ENCODE results near the gene NACC1.

Gene NACC1

DNA sequence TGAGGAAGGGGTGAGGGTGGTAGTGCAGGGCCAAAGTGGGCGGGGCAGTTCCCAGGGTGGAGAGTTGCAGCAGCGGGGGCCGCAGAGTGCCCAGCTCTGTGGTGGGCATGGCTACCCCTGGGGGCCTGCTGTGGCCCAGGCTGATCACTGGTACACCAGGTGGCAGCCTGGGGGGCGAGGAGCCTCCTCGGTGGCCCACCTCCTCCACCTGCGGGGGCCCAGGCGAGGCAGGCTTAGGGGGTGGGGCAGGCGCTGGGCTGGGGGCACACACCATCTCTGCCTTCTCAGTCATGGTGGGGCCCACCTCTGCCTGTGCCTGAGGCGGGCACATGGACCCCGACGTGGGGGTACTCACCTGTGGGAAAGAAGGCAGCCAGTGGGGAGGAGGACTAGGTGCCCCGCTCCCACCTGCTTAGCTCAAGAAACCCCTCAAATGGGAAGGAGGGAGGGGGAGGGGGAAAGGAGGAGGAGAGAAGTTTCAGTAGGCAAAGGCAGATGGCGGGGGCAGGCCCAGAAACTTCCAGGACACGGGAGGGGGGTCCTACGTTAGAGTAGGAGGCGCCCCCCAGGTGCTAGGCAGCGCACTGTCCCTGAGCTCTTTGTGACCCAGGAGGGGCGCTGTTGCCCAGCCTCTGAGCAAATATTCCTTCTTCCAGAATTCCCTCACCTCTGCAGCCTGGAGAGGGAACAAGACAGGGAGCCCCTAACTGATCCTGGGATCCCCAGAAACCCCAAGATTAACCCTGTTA lies 17.0 kb upstream of the NACC1 start:
- no peak for DNase-seq

DNA sequence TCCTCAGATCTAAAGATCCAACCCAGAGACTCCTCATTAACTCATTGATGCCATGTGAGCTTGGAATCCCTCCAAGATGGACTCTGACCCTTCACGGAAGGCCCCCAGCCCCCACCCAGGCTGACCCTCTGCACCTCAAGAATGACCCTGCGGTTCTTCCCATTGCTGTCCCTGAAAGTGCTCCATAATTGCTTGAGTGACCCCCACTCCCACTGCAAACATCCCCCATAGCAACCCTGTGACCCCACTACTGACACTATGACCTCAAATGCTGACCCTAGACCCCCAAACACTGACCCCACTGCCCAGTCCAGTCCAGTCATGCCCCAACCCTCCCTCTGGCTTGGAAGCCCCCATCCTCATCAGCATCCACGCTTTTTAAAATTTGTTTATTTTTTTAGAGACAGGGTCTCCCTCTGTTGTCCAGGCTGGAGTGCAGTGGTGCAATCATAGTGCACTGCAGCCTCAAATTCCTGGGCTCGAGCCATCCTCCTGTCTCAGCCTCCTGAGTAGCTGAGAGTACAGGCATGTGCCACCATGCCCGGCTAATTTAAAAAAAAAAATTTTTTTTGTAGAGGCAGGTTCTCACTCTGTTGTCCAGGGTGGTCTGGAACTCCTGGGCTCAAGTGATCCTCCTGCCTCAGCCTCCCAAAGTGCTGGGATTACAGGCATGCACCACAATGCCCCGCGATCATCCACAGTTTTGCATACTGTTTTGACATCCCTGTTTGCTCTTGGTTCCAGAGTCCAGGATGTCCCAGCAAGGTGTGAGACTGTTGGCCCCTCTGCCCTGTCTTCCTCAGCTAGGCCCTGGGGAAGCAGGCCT lies 16.3 kb upstream of the NACC1 start:
- no peak for DNase-seq

DNA sequence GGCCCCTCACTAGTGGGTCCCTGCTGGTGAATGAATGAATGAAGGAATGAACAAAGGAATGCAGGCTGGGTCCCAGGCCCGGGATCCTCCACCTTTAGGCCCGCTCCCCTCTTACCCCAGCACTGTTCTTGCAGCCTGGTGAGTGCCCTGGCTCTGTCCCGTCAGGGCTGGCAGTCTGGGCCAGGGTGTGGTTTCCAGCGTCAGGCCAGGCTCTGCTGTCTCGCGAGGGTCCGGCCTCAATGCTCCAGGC lies 15.7 kb upstream of the NACC1 start:
- no peak for DNase-seq

DNA sequence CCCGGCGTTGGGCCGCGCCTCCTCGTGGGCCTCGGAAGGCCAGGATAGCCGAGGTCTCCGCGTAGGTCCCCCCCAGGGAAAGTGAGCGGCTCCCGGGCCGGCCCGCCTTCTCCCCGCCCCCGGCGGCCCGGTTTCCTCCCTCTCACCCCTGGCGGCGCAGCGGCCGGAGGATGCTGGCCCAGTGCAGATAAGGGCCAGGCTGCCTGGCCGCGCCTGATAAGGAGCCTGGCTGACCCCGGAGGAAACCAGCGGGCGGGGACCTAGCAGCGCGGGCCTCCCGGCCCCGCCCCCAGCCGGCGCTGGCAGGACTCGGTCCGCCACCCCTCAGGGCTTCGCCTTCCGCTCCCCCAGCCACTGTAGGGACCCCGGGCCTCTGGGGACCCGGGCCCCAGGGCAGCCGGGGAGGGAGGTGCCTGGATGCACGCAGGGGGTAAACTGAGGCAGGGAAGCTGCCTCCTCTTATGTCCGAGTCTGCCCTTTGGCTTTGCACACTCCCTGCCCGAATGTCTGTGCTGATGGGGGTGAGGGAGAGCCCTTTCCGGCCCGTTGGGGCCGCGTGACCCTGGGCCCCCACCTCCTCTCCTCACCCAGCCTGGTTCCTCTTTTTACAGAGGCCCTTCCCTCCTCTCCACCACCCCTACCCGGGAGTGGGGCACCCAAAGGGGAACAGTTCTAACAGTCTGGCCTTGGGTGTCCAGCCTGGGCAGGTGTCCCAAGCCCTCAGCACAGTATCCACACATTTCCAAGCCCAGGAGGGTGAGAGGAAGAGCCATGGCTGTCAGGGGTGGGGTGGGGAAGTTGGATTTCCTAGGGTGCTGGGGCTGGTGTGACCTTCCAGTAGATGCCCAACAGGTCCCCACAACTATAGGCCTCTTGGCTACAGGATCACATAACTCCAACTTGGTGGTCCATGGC lies 15.1 kb upstream of the NACC1 start, which contains the start of gene LYL1:
Gene LYL1, minus strand, starts transcription at position 193 of the 915 bp plus-strand sequence. CDS start 1,687 bp downstream, outside the sequence.
- DNase-seq: no peak

DNA sequence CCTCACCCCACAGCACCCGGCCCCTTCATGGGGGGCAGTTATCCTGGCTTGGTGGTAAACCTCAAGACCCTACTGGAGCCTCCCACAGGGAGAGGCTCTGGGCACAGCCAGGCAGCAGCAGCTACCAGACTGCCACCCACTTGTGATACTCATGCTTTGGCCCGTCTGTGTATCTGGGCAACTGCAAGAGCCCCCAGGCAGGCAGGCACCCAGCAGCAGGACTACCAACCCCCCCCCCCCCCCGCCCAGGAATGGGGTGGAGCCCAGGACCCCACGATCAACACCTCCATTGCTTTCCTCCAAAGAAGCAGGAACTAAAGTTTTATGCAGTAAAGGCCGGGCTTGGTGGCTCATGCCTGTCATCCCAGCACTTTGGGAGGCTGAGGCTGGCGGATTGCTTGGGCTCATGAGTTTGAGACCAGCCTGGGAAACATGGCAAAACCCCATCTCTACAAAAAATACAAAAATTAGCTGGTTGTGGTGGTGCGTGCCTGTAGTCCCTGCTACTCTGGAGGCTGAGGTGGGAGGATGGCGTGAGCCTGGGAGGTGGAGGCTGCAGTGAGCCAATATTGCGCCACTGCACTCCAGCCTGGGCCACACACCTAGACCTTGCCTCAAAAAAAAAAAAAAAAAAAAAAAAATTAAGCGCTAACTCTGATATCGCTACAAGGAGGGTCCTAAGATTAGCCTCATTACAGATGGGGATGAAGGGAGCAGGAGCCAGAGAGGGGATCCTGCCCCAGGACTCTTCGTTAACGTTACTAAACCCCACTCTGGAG lies 14.3 kb upstream of the NACC1 start:
- DNase-seq: no peak

DNA sequence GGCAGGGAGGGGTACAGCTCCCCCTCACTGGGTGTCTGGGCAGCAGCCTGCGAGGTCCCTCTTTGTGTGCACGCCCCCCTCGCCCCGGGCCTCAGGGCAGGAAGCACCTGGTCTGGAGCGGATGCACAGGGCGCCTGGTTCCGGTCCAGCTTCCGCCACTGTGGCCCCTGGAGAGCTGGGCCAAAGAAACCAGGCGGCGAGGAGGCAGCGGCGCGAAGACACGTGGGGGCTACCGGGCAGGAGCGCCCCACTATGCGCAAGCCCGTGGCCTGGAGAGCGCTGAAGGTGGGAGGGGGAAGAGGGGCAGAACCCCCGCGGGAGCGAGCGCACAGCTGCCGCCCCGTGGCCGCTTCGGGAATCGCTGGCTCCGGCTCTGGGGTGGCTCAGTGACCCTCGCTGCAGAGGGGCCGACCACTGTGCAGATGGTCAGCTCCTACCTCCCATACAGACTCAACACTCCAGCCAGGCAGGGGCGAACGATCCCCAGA lies 13.7 kb upstream of the NACC1 start:
- DNase-seq: peak; percentile 46

DNA sequence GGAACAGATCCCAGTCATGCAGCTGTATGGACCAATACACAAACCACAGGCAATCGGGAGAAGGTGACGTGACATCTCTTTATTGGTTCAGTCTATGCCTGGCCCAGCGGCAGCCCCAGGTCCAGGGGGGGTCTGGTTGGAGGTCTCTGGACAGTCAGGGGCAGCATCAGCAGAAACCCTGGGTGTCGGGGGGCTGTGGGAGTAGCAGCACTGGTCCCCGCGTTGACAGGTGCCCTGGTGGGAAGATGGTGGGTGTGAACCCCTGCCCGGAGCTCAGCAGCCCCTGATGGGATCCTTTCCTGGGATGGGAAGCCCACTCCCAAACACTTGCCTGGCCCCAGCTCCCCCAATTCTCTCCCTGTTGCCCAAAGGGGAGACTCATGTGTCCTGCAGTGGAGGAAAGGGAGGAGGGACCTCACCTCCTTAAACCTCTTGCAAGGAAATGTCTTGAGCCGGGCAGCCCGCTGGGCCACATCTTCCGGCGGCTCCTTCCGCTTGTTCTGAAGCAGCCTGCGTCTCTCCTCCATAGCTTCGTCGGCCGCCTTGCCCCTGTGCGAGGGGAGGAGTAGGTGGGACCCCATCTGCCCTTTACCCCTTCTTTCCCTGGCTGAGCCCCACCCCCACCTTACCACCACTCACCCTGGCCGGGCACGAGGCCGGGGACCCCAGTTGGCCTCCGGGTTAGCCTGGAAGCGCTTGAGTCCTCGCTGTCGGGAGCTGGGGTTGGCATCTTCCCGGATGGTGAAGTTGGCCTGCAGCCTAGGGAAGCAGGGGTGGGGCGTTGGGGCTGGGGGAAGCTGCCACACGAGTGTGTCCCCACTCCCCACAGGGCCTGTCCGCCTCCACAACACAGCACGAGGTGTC lies 13.0 kb upstream of the NACC1 start:
- DNase-seq: no peak

DNA sequence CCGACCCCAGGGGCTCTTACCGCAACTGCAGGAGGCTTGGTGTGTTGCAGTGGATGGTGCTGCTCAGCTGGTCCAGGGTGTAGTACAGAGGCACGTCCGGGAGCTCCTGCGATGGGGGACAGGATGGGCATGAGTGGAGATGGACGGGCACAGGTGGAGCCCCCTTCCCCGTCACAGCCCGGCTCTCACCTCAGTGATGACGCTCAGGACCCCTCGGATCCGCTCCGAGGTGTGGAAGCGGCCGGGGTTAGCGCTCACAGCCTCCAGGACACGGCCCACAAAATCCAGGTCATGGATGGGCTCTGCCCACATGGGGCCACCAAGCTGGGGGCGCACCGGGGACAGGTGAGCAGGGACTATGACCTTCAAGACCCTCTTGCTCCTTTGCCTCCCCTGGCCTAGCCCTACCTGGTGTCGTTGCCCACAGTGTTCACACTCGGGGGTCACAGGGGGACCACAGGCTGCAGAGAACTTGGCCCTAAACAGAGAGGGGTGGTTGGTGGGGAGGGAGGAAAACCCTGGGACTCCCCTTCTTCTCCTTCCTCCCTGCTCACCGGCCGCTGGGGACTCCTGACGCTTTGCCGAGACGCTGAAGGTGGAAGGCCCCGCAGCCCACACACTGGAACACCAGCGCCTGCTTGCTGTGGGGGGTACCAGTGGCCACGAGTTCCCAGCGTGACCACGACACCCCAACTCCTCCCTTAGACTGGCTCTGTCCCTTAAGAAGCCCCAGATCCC lies 8.5 kb upstream of the NACC1 start:
- DNase-seq: no peak

DNA sequence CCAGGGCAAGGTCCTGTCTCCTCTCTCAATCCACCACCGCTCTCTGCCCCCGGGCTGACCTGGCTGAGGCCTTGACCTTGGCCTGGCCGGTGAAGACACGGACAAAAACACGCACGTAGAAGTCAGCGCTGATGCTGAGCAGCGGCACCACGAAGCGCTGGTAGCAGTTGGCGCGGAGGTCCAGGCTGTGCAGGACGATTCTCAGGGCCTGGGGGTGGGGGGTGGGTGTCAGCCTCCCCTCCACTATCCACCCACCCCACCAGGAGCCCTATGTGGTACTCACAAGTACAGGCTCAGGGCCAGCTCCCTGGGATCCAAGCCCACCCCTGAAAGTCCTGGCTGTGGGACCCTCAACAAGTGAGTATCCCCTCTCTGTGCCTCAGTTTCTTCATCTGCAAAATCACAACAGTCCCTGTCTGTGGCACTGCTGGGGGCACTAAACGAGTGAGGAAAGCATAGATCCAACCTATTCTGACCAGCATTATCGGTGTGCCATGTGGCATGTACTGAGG lies 7.9 kb upstream of the NACC1 start:
- DNase-seq: no peak

DNA sequence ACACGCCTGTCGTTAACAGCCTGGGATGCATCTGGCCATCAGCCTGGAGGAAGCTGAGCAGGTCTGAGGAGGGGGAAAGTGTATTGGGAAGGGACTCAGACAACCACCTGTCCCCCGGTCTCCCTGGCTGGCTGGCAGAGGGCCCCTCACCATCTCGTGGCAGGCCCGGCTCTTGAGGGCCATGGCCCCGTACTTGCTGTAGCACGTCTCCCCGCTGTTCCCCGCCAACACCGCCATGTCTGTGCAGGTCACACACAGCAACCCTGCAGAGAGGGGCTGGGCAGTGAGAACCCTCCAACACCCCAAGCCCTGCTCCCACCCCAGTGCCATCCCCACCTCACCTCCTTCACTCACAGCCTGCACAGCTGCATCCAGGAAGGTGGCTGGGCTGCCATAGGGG lies 5.5 kb upstream of the NACC1 start:
- DNase-seq: no peak

DNA sequence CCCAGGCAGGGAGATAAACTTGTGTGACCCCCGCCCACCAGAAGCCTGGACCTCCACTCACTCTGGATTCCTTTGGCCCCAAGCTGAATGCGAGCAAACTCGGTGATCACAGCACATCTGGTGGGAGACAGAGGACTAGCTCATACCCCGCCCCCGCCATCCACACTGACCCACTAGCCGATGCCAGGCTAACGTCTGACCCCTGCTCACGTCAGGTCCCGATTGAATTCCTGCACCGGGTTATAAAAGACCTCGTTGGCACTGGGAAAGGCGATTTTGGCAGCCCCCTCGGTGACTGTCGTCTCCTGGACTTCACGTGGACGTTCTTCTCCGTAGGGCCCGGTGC lies 2.2 kb upstream of the NACC1 start:
- no peak for DNase-seq

DNA sequence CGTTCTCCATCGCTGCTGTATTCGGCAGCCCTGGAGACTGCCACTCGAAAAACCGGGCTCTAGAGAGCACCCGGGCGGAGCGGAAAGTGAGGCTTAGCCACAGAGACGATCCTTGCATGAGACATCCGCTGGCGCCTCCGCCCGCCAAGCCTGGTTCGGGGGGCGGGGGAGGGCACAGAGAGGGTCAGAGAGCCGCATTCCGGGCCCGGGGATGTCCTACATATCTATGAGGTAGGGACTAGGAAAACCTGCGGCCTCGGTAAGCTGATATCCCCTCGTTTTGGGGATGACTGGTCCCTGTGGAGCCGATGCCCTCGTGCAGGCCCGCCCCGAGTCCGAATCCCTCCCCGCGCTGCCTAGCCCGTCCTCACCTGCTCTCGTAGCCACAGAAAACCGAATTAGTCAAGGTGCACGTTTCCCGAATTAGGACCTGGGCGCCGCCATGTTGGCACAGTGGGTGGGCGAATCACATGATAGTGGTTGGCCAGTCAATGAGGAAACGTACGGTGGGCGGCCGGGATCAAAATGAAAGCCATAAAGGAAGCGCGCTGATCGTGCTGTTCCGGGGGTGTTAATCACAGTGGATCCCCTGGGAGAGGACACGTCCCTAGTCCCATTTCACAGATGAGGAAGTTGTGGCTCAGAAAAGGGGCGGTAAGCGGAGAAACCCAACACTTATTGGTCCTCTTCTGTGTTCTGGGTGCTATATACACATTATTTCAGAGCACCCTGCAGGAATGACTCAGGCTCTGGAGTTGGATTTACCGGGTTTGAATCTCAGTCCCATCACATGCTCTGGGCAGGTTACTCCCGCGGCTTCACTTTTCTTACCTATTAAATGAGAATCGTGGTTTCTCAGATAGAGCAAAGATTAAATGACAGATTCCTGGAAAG lies 1.5 kb upstream of the NACC1 start, which contains the start of gene TRMT1:
Gene TRMT1, minus strand, starts transcription at position 459 of the 894 bp plus-strand sequence. Its CDS starts 341 bp downstream, at position 118.
- no peak for DNase-seq

DNA sequence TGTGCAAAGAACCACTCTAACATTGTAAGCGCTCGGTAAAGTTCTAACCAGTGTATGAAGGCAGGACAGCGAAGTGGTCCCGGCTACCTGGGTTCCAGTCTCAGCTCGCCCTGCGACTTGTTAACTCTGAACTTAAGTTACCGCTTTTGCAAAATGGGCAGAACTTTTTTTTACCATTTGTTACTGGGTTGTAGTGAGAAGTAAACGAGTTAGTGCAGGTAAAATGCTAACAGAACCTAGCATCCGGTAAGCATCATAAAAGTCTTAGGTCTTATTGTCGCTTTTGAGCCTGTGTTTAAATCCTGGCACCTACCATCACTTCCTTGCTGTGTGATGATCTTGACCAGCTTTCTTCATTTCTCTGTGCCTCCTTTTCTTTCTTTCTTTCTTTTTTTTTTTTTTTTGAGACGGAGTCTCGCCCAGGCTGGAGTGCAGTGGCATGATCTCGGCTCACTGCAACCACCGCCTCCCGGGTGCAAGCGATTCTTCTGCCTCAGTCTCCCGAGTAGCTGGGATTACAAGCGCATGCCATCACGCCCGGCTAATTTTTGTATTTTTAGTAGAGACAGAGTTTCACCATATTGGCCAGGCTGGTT lies 790 bp upstream of the NACC1 start:
- no peak for DNase-seq

DNA sequence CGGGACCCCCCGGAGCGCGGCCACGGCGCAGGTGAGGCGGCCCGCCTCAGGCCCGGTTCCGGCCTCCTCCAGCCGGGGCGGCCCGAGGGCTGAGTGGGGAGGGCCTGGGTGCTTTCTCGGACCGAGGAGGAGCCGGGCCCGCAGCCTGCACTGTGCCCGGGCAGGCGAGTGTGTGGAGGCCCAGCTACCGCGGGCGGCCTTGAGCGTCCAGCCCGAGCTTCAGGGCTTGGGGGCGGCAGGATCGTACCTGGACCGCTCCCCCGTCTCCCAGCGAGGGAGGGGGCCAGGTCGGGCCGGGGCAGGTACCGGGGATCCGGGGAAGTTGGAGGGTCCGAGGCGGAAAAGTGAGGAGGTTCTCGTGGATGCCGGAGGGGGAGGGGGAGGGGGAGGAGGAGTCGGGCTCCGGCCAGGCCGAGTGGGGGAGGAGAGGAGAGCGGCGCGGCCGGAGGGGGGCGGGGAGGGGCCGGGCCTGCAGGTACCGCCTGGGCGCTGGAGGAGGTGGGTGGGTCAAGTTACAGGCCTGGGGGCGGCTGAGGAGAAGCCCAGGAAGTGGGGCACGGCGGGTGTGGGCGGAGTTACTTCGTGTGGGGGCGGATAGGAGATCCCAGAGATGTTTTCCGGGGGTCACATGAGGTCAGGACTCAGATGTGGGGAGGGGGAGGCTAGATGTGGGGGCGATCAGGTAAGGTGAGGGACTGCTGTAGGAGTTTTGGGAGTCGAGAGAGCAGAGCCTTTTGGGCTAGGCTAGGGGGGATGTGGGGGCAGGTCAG lies 545 bp downstream of the NACC1 start:
- DNase-seq: no peak

DNA sequence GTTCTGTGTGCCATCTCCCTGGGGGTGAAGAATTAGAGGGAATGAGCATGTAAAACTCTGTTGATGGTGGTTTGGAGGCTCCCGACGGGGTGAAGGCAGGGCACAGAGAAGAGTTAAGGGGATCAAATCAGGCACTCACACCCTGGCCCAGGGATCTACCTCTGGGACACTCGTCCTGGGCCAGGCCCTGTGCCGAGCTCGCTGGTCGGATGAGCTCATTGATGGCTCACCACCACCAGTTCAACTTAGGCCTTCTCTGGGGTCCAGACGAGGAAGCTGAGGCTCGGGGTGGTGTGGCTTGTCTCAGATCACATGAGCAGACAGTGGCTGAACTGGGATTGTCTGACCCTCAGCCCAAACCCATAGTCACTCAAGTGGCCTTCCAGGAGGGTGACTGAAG lies 1.6 kb downstream of the NACC1 start:
- DNase-seq: no peak

DNA sequence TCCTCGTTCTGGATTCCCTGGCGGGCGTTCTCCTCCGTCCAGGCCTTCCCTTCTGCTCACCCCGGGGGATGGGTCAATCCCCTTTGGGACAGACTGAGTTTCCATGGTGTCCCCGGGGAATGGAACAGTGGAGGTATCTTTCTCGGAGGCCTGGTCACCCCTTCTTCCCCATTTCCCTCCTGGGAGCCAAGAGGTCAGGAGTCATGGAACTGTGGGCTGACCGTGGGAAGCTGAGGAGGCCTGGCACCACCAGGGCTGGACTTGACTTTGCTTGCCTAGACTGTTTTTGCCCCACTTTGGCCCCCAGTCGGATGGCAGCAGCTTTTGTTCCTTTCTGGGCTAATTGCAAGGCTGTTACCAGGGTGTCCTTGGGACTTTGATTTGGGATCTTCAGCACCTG lies 2.0 kb downstream of the NACC1 start:
- no peak for DNase-seq

DNA sequence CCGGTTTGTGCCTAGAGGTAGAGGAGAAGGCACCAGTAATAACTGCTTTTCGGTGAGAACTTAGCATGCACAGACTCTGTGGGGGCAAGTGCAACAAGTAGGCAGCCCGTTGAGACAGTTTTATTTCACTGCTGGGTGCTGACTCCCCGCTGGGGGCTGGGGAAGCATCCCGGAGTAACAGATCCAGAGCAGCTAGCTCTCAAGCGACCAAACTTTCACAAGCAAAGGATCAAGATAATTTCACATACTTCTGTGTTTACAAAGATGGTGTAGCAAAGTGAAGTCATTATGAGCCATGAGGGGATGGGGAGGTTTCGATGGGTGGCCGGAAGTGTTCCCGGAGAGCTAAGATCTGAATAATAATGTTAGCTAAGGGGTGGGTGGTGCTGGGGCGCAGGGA lies 2.8 kb downstream of the NACC1 start:
- DNase-seq: no peak

Measured in activated gamma-delta T cell (primary cell).